OCI-M1 (cell line): Measurements from ENCODE around the gene CEP164.

Source experiments
- DNase-seq: peaks from one replicate; lab custom pipeline; 2025; lab: John Stamatoyannopoulos, UW

Gene CEP164

GRCh38 chr11:117327567-117328374 is at the start of gene CEP164:
TSS of gene CEP164 (plus strand) at chr11:117327854. CDS start at chr11:117338587, 10,733 bp downstream.
- peak; percentile 100 for DNase-seq

GRCh38 chr11:117278347-117278746 is 49.3 kb upstream of the CEP164 start:
- DNase-seq: no peak

GRCh38 chr11:117279711-117280376 is 47.8 kb upstream of the CEP164 start:
- DNase-seq: no peak

GRCh38 chr11:117281159-117281558 is 46.5 kb upstream of the CEP164 start:
- no peak for DNase-seq

- DNase-seq: no peak
These were observed 45.8 kb upstream of the CEP164 start for GRCh38 chr11:117281869-117282268.

GRCh38 chr11:117282956-117283355 is 44.7 kb upstream of the CEP164 start:
- DNase-seq: no peak

- no peak for DNase-seq
These were observed 43.6 kb upstream of the CEP164 start for GRCh38 chr11:117284053-117284452.

GRCh38 chr11:117286588-117286987 is 41.1 kb upstream of the CEP164 start:
- DNase-seq: no peak

- no peak for DNase-seq
These were observed 40.0 kb upstream of the CEP164 start for GRCh38 chr11:117287668-117288067.

- no peak for DNase-seq
These were observed 37.9 kb upstream of the CEP164 start for GRCh38 chr11:117289795-117290194.

GRCh38 chr11:117290809-117291396 is 36.8 kb upstream of the CEP164 start, which contains the start of gene BACE1-AS:
TSS of gene BACE1-AS (plus strand) at chr11:117291346.
- no peak for DNase-seq

GRCh38 chr11:117292616-117293015 is 35.0 kb upstream of the CEP164 start:
- no peak for DNase-seq

- no peak for DNase-seq
These were observed 32.1 kb upstream of the CEP164 start for GRCh38 chr11:117295438-117296137.

- no peak for DNase-seq
These were observed 30.8 kb upstream of the CEP164 start for GRCh38 chr11:117296881-117297280.

GRCh38 chr11:117298195-117298594 is 29.5 kb upstream of the CEP164 start:
- DNase-seq: no peak

- no peak for DNase-seq
These were observed 28.0 kb upstream of the CEP164 start for GRCh38 chr11:117299351-117300282.

- DNase-seq: no peak
These were observed 27.4 kb upstream of the CEP164 start for GRCh38 chr11:117300283-117300663.

- DNase-seq: no peak
These were observed 26.9 kb upstream of the CEP164 start for GRCh38 chr11:117300773-117301172.

- no peak for DNase-seq
These were observed 25.4 kb upstream of the CEP164 start for GRCh38 chr11:117302228-117302627.

GRCh38 chr11:117303101-117303500 is 24.6 kb upstream of the CEP164 start:
- no peak for DNase-seq

- peak; percentile 78 for DNase-seq
These were observed 23.9 kb upstream of the CEP164 start for GRCh38 chr11:117303646-117304315.
